ENCODE results near the gene SHF. TPM values are rescaled to one million over a fixed set of nuclear protein-coding genes. Genes with fewer than 3 reads are reported as not detected.

The SHF gene
- total RNA-seq, 1 experiment from 2014 or later = 42.9 TPM

GRCh38 chr15:45205192-45205591 is 17.4 kb upstream of the SHF start:
- Histone ChIP-seq H3K27ac (ENCODE audit: low read depth, low read length, poor library complexity, severe bottlenecking) (no peak overlapping the region), H3K4me3 (ENCODE audit: low read depth, low read length, poor library complexity, severe bottlenecking) (no peak overlapping the region), H3K9me3 (ENCODE audit: low read depth, low read length, poor library complexity, severe bottlenecking) (no peaks in the 10 kb centered on the region), H3K27me3 (replicated peaks; ENCODE audit: insufficient read depth, low read depth, low read length, poor library complexity) (no peaks in the 10 kb centered on the region), H3K36me3 (ENCODE audit: insufficient read depth, low read length, poor library complexity, severe bottlenecking) (no peaks in the 10 kb centered on the region), H3K4me1 (ENCODE audit: insufficient read depth, low read length, poor library complexity, severe bottlenecking) (no peaks in the 10 kb centered on the region)
- no TSS peak for BruUV-seq (replicated peaks)
- DNase-seq (ENCODE audit: low spot score) = peak; percentile 85
- POLR2A ChIA-PET (ENCODE audit: low non-redundant PET) = no interaction called here
- CTCF ChIA-PET = interaction anchor here (1.1 kb wide), 1 partner anchor 42 kb away, joined by 5 read pairs; no protein-coding TSS in a partner anchor
- TF ChIP-seq CTCF (conservative IDR thresholded peaks at IDR 0.05; ENCODE audit: low read depth, low read length) (peak; percentile 95), EZH2 (IDR thresholded peaks at IDR 0.05; ENCODE audit: borderline replicate concordance, low read depth, low read length, poor library complexity, severe bottlenecking) (no peak)
- intact Hi-C loops (cut with micrococcal nuclease; ENCODE audit: unreplicated experiment) = loop anchor here (2.0 kb wide), 1 partner anchor 194 kb away; no protein-coding TSS in a partner anchor

GRCh38 chr15:45203182-45203581 is 15.4 kb upstream of the SHF start:
- CTCF ChIA-PET = interaction anchor here (0.7 to 1.4 kb wide), 2 partner anchors 40 to 74 kb away, joined by 3 to 5 read pairs; no protein-coding TSS in a partner anchor
- intact Hi-C loops (cut with micrococcal nuclease; ENCODE audit: unreplicated experiment) = loop anchor here (5.0 kb wide), 1 partner anchor 254 kb away; no protein-coding TSS in a partner anchor
- no peak overlapping the region for H3K4me3 ChIP-seq (ENCODE audit: low read depth, low read length, poor library complexity, severe bottlenecking)
- H3K9me3 ChIP-seq (ENCODE audit: low read depth, low read length, poor library complexity, severe bottlenecking) = no peaks in the 10 kb centered on the region
- no TSS peak for BruUV-seq (replicated peaks)
- no peaks in the 10 kb centered on the region for H3K27me3 ChIP-seq (replicated peaks; ENCODE audit: insufficient read depth, low read depth, low read length, poor library complexity)
- H3K4me1 ChIP-seq (ENCODE audit: insufficient read depth, low read length, poor library complexity, severe bottlenecking) = no peaks in the 10 kb centered on the region
- POLR2A ChIA-PET (ENCODE audit: low non-redundant PET) = no interaction called here
- no peak for TF ChIP-seq CTCF (conservative IDR thresholded peaks at IDR 0.05; ENCODE audit: low read depth, low read length)
- TF ChIP-seq EZH2 (IDR thresholded peaks at IDR 0.05; ENCODE audit: borderline replicate concordance, low read depth, low read length, poor library complexity, severe bottlenecking) = no peak
- H3K36me3 ChIP-seq (ENCODE audit: insufficient read depth, low read length, poor library complexity, severe bottlenecking) = no peaks in the 10 kb centered on the region
- no peak overlapping the region for H3K27ac ChIP-seq (ENCODE audit: low read depth, low read length, poor library complexity, severe bottlenecking)
- no peak for DNase-seq (ENCODE audit: low spot score)

GRCh38 chr15:45201869-45202268 is 14.1 kb upstream of the SHF start:
- DNase-seq (ENCODE audit: low spot score) = no peak
- BruUV-seq (replicated peaks) = no TSS peak
- intact Hi-C loops (cut with micrococcal nuclease; ENCODE audit: unreplicated experiment) = loop anchor here (1.0 to 5.0 kb wide), 2 partner anchors 39 to 255 kb away; no protein-coding TSS in a partner anchor

More at GRCh38 chr15:45201869-45202268, 14.1 kb upstream of the SHF start:
- ChIA-PET POLR2A (ENCODE audit: low non-redundant PET) (no interaction called here), CTCF (interaction anchor here (0.7 kb wide), 1 partner anchor 525 kb away, joined by 5 read pairs; no protein-coding TSS in a partner anchor)
- no peak overlapping the region for H3K4me3 ChIP-seq (ENCODE audit: low read depth, low read length, poor library complexity, severe bottlenecking)
- TF ChIP-seq EZH2 (IDR thresholded peaks at IDR 0.05; ENCODE audit: borderline replicate concordance, low read depth, low read length, poor library complexity, severe bottlenecking) = no peak
- TF ChIP-seq CTCF (conservative IDR thresholded peaks at IDR 0.05; ENCODE audit: low read depth, low read length) = no peak
- no peak overlapping the region for H3K27ac ChIP-seq (ENCODE audit: low read depth, low read length, poor library complexity, severe bottlenecking)
- H3K27me3 ChIP-seq (replicated peaks; ENCODE audit: insufficient read depth, low read depth, low read length, poor library complexity) = no peaks in the 10 kb centered on the region
- no peaks in the 10 kb centered on the region for H3K36me3 ChIP-seq (ENCODE audit: insufficient read depth, low read length, poor library complexity, severe bottlenecking)
- H3K4me1 ChIP-seq (ENCODE audit: insufficient read depth, low read length, poor library complexity, severe bottlenecking) = peaks cover 5% of the 10 kb centered on the region
- no peaks in the 10 kb centered on the region for H3K9me3 ChIP-seq (ENCODE audit: low read depth, low read length, poor library complexity, severe bottlenecking)
